Cardiac muscle cell (in vitro differentiated cells and primary cell): ENCODE measurements around the gene MSH3. TPM values are rescaled to one million over a fixed set of nuclear protein-coding genes. Genes with fewer than 3 reads are reported as not detected.

ENCODE experiments used
- DNase-seq, 2 donors: peaks; one replicate each; pipeline versions ENCODE4 v3.0.0 to v3.0.0-alpha.2; 2010 to 2017; ENCODE audit warnings: low read depth in 1 of 2, low spot score in 1 of 2
- H3K27ac ChIP-seq: fragments of 200-600 bp; sonication (generic); 2 replicates; pipeline ENCODE4 v1.5.1; 2016
- H3K27me3 ChIP-seq: fragments of 200-600 bp; sonication (generic); 2 replicates; pipeline ENCODE4 v1.6.0; 2016; ENCODE audit warnings: control low read depth
- H3K36me3 ChIP-seq: fragments of 200-600 bp; sonication (generic); 2 replicates; pipeline ENCODE4 v1.5.1; 2016; ENCODE audit warnings: control low read depth
- H3K4me1 ChIP-seq: fragments of 200-600 bp; sonication (generic); 2 replicates; pipeline ENCODE4 v1.8.1; 2017; ENCODE audit warnings: low read depth, mild to moderate bottlenecking, mixed run types
- H3K4me3 ChIP-seq: fragments of 200-600 bp; sonication (generic); 2 replicates; pipeline ENCODE4 v1.5.1; 2016; ENCODE audit warnings: mild to moderate bottlenecking
- H3K9me3 ChIP-seq: fragments of 200-600 bp; sonication (generic); 2 replicates; pipeline ENCODE4 v1.5.1; 2017; ENCODE audit warnings: low read depth, mild to moderate bottlenecking, control low read depth
- CTCF ChIP-seq: IDR thresholded peaks from 2 replicates; pipeline ENCODE4 v1.5.1; 2012; ENCODE audit warnings: low read depth, mild to moderate bottlenecking, low read length
- polyA plus RNA-seq: library from polyadenylated mRNA; unstranded; fragments of >200 nt; fragmentation: Nextera tagmentation; extraction: Ambion mirVana; gene quantifications from 2 replicates; pipeline ENCODE4 v1.2.1, GENCODE V29; 2016
- total RNA-seq: library from RNA; depleted of rRNA; stranded (reverse); fragments of >200 nt; gene quantifications from 2 replicates; pipeline ENCODE4 v1.2.3, GENCODE V29; 2016

Gene MSH3
- total and polyA plus RNA-seq, 2 experiments from 2014 or later = 11.3 to 11.4 TPM

- TF ChIP-seq CTCF = no peak
- Histone ChIP-seq H3K9me3 (no peaks in the 10 kb centered on the region), H3K4me1 (no peaks in the 10 kb centered on the region), H3K27me3 (no peaks in the 10 kb centered on the region), H3K36me3 (no peaks in the 10 kb centered on the region), H3K27ac (no peak overlapping the region), H3K4me3 (no peak overlapping the region)
- DNase-seq = no peak
These were observed 199.0 kb downstream of the MSH3 start for GRCh38 chr5:80853413-80853812.

- no peak for TF ChIP-seq CTCF
- H3K36me3 ChIP-seq = no peaks in the 10 kb centered on the region
- no peak overlapping the region for H3K4me3 ChIP-seq
- no peak overlapping the region for H3K27ac ChIP-seq
- no peaks in the 10 kb centered on the region for H3K27me3 ChIP-seq
- no peak for DNase-seq
- H3K4me1 ChIP-seq = no peaks in the 10 kb centered on the region
- no peaks in the 10 kb centered on the region for H3K9me3 ChIP-seq
These were observed 200.1 kb downstream of the MSH3 start for GRCh38 chr5:80854583-80854982.

- Histone ChIP-seq H3K27me3 (no peaks in the 10 kb centered on the region), H3K9me3 (no peaks in the 10 kb centered on the region), H3K27ac (no peak overlapping the region), H3K36me3 (no peaks in the 10 kb centered on the region), H3K4me3 (no peak overlapping the region), H3K4me1 (no peaks in the 10 kb centered on the region)
- TF ChIP-seq CTCF = no peak
- peak in 1 of 2 donors; percentile 72 for DNase-seq
These were observed 206.6 kb downstream of the MSH3 start for GRCh38 chr5:80860924-80861613.

- DNase-seq = no peak
- Histone ChIP-seq H3K4me1 (no peaks in the 10 kb centered on the region), H3K9me3 (no peaks in the 10 kb centered on the region), H3K36me3 (no peaks in the 10 kb centered on the region), H3K27ac (no peak overlapping the region), H3K27me3 (no peaks in the 10 kb centered on the region), H3K4me3 (no peak overlapping the region)
- TF ChIP-seq CTCF = no peak
These were observed 209.3 kb downstream of the MSH3 start for GRCh38 chr5:80863708-80864107.

GRCh38 chr5:80864109-80864508, 209.7 kb downstream of the MSH3 start:
- TF ChIP-seq CTCF = no peak
- H3K36me3 ChIP-seq = no peaks in the 10 kb centered on the region
- no peaks in the 10 kb centered on the region for H3K9me3 ChIP-seq
- H3K27me3 ChIP-seq = no peaks in the 10 kb centered on the region
- no peak overlapping the region for H3K4me3 ChIP-seq
- no peaks in the 10 kb centered on the region for H3K4me1 ChIP-seq
- DNase-seq = no peak
- H3K27ac ChIP-seq = no peak overlapping the region
